Measurements from ENCODE around the gene ASTN2.

ASTN2 gene

GRCh38 chr9:117306032-117306431 lies 108.8 kb downstream of the ASTN2 start:
- DNase-seq (ENCODE audit: insufficient read length, low spot score) (no peak), FAIRE-seq (no peak)

GRCh38 chr9:117305454-117305853 lies 109.4 kb downstream of the ASTN2 start:
- no peak for FAIRE-seq
- DNase-seq (ENCODE audit: insufficient read length, low spot score): no peak

GRCh38 chr9:117304549-117304948 lies 110.3 kb downstream of the ASTN2 start:
- DNase-seq (ENCODE audit: insufficient read length, low spot score) (no peak), FAIRE-seq (no peak)

- DNase-seq (ENCODE audit: insufficient read length, low spot score): no peak
- no peak for FAIRE-seq
These were observed 111.1 kb downstream of the ASTN2 start for GRCh38 chr9:117303643-117304230.

- no peak for DNase-seq (ENCODE audit: insufficient read length, low spot score)
- FAIRE-seq: no peak
These were observed 112.4 kb downstream of the ASTN2 start for GRCh38 chr9:117302487-117302886.

GRCh38 chr9:117300371-117301110 lies 114.3 kb downstream of the ASTN2 start:
- FAIRE-seq (no peak), DNase-seq (ENCODE audit: insufficient read length, low spot score) (no peak)

- no peak for FAIRE-seq
- DNase-seq (ENCODE audit: insufficient read length, low spot score): no peak
These were observed 118.4 kb downstream of the ASTN2 start for GRCh38 chr9:117296453-117296852.

- FAIRE-seq (no peak), DNase-seq (ENCODE audit: insufficient read length, low spot score) (no peak)
These were observed 121.4 kb downstream of the ASTN2 start for GRCh38 chr9:117293206-117294114.

- no peak for DNase-seq (ENCODE audit: insufficient read length, low spot score)
- no peak for FAIRE-seq
These were observed 123.8 kb downstream of the ASTN2 start for GRCh38 chr9:117290856-117291622.

GRCh38 chr9:117290306-117290840 lies 124.5 kb downstream of the ASTN2 start:
- FAIRE-seq: no peak
- no peak for DNase-seq (ENCODE audit: insufficient read length, low spot score)

GRCh38 chr9:117286245-117286644 lies 128.6 kb downstream of the ASTN2 start:
- no peak for FAIRE-seq
- no peak for DNase-seq (ENCODE audit: insufficient read length, low spot score)

- FAIRE-seq: no peak
- DNase-seq (ENCODE audit: insufficient read length, low spot score): no peak
These were observed 130.4 kb downstream of the ASTN2 start for GRCh38 chr9:117284414-117284813.

- DNase-seq (ENCODE audit: insufficient read length, low spot score): no peak
- FAIRE-seq: no peak
These were observed 132.3 kb downstream of the ASTN2 start for GRCh38 chr9:117282541-117282940.

- no peak for FAIRE-seq
- DNase-seq (ENCODE audit: insufficient read length, low spot score): no peak
These were observed 136.3 kb downstream of the ASTN2 start for GRCh38 chr9:117278471-117279035.

GRCh38 chr9:117278020-117278419 lies 136.8 kb downstream of the ASTN2 start:
- DNase-seq (ENCODE audit: insufficient read length, low spot score): no peak
- no peak for FAIRE-seq

GRCh38 chr9:117276444-117276843 lies 138.4 kb downstream of the ASTN2 start:
- DNase-seq (ENCODE audit: insufficient read length, low spot score) (no peak), FAIRE-seq (no peak)

- DNase-seq (ENCODE audit: insufficient read length, low spot score) (no peak), FAIRE-seq (no peak)
These were observed 141.2 kb downstream of the ASTN2 start for GRCh38 chr9:117273612-117274011.

- DNase-seq (ENCODE audit: insufficient read length, low spot score) (no peak), FAIRE-seq (no peak)
These were observed 145.9 kb downstream of the ASTN2 start for GRCh38 chr9:117268847-117269446.

- no peak for DNase-seq (ENCODE audit: insufficient read length, low spot score)
- FAIRE-seq: no peak
These were observed 147.9 kb downstream of the ASTN2 start for GRCh38 chr9:117266855-117267497.

Data from HTR-8/SVneo (cell line).